ENCODE results near the gene PES1.
A peak's percentile ranks its signal among the peaks of the same experiment; 100 is the strongest.

The PES1 gene

GRCh38 chr22:30607300-30607930, 15.7 kb upstream of the PES1 start:
- Histone ChIP-seq H3K4me1 (ENCODE audit: control insufficient read depth in 1 of 2, insufficient read depth in 2 of 2, low read length in 2 of 2) (peaks cover 13 to 19% of the 10 kb centered on the region in 2 donors), H3K27me3 (ENCODE audit: low read depth, low read length) (no peaks in the 10 kb centered on the region), H3K4me3 (ENCODE audit: low read depth in 1 of 2, low read length in 2 of 2) (peak overlapping the region; percentile 72 to 90), H3K36me3 (ENCODE audit: control insufficient read depth in 1 of 2, insufficient read depth in 2 of 2, low read length in 2 of 2) (peaks cover 0 to 10% of the 10 kb centered on the region in 2 donors), H3K27ac (ENCODE audit: low read length) (peak overlapping the region; percentile 35), H3K9me3 (ENCODE audit: control insufficient read depth in 1 of 2, low read length in 2 of 2) (no peaks in the 10 kb centered on the region)

- Histone ChIP-seq H3K36me3 (ENCODE audit: control insufficient read depth in 1 of 2, insufficient read depth in 2 of 2, low read length in 2 of 2) (peaks cover 0 to 10% of the 10 kb centered on the region in 2 donors), H3K9me3 (ENCODE audit: control insufficient read depth in 1 of 2, low read length in 2 of 2) (no peaks in the 10 kb centered on the region), H3K4me1 (ENCODE audit: control insufficient read depth in 1 of 2, insufficient read depth in 2 of 2, low read length in 2 of 2) (peaks cover 13 to 19% of the 10 kb centered on the region in 2 donors), H3K27ac (ENCODE audit: low read length) (peak within 1 kb of the TSS; percentile 35), H3K27me3 (ENCODE audit: low read depth, low read length) (no peaks in the 10 kb centered on the region), H3K4me3 (ENCODE audit: low read depth in 1 of 2, low read length in 2 of 2) (peak within 1 kb of the TSS; percentile 72 to 90)
These were observed 15.0 kb upstream of the PES1 start, which contains the start of gene TCN2 for GRCh38 chr22:30606455-30607299. Gene TCN2, plus strand, starts transcription at chr22:30607174. Its CDS starts 158 bp downstream, at chr22:30607332.

GRCh38 chr22:30605449-30606110, 13.9 kb upstream of the PES1 start:
- H3K27me3 ChIP-seq (ENCODE audit: low read depth, low read length) = no peaks in the 10 kb centered on the region
- no peak overlapping the region for H3K27ac ChIP-seq (ENCODE audit: low read length)
- H3K36me3 ChIP-seq (ENCODE audit: control insufficient read depth in 1 of 2, insufficient read depth in 2 of 2, low read length in 2 of 2) = no peaks in the 10 kb centered on the region
- peak overlapping the region; percentile 4 to 18 for H3K4me3 ChIP-seq (ENCODE audit: low read depth in 1 of 2, low read length in 2 of 2)
- H3K4me1 ChIP-seq (ENCODE audit: control insufficient read depth in 1 of 2, insufficient read depth in 2 of 2, low read length in 2 of 2) = peaks cover 13 to 19% of the 10 kb centered on the region in 2 donors
- no peaks in the 10 kb centered on the region for H3K9me3 ChIP-seq (ENCODE audit: control insufficient read depth in 1 of 2, low read length in 2 of 2)

GRCh38 chr22:30604723-30605122, 13.0 kb upstream of the PES1 start:
- H3K4me1 ChIP-seq (ENCODE audit: control insufficient read depth in 1 of 2, insufficient read depth in 2 of 2, low read length in 2 of 2) = peaks cover 13 to 19% of the 10 kb centered on the region in 2 donors
- H3K4me3 ChIP-seq (ENCODE audit: low read depth in 1 of 2, low read length in 2 of 2) = no peak overlapping the region
- H3K36me3 ChIP-seq (ENCODE audit: control insufficient read depth in 1 of 2, insufficient read depth in 2 of 2, low read length in 2 of 2) = no peaks in the 10 kb centered on the region
- H3K9me3 ChIP-seq (ENCODE audit: control insufficient read depth in 1 of 2, low read length in 2 of 2) = no peaks in the 10 kb centered on the region
- H3K27me3 ChIP-seq (ENCODE audit: low read depth, low read length) = no peaks in the 10 kb centered on the region
- no peak overlapping the region for H3K27ac ChIP-seq (ENCODE audit: low read length)

- no peak overlapping the region for H3K4me3 ChIP-seq (ENCODE audit: low read depth in 1 of 2, low read length in 2 of 2)
- peaks cover 8 to 19% of the 10 kb centered on the region in 2 donors for H3K4me1 ChIP-seq (ENCODE audit: control insufficient read depth in 1 of 2, insufficient read depth in 2 of 2, low read length in 2 of 2)
- no peak overlapping the region for H3K27ac ChIP-seq (ENCODE audit: low read length)
- no peaks in the 10 kb centered on the region for H3K36me3 ChIP-seq (ENCODE audit: control insufficient read depth in 1 of 2, insufficient read depth in 2 of 2, low read length in 2 of 2)
- H3K9me3 ChIP-seq (ENCODE audit: control insufficient read depth in 1 of 2, low read length in 2 of 2) = no peaks in the 10 kb centered on the region
- no peaks in the 10 kb centered on the region for H3K27me3 ChIP-seq (ENCODE audit: low read depth, low read length)
These were observed 12.1 kb upstream of the PES1 start for GRCh38 chr22:30603801-30604200.

- Histone ChIP-seq H3K4me3 (ENCODE audit: low read depth in 1 of 2, low read length in 2 of 2) (no peak overlapping the region), H3K27ac (ENCODE audit: low read length) (no peak overlapping the region), H3K36me3 (ENCODE audit: control insufficient read depth in 1 of 2, insufficient read depth in 2 of 2, low read length in 2 of 2) (no peaks in the 10 kb centered on the region), H3K27me3 (ENCODE audit: low read depth, low read length) (no peaks in the 10 kb centered on the region), H3K4me1 (ENCODE audit: control insufficient read depth in 1 of 2, insufficient read depth in 2 of 2, low read length in 2 of 2) (peaks cover 5 to 8% of the 10 kb centered on the region in 2 donors), H3K9me3 (ENCODE audit: control insufficient read depth in 1 of 2, low read length in 2 of 2) (no peaks in the 10 kb centered on the region)
These were observed 10.3 kb upstream of the PES1 start for GRCh38 chr22:30602049-30602448.

- H3K4me3 ChIP-seq (ENCODE audit: low read depth in 1 of 2, low read length in 2 of 2) = no peak overlapping the region
- no peak overlapping the region for H3K27ac ChIP-seq (ENCODE audit: low read length)
- H3K27me3 ChIP-seq (ENCODE audit: low read depth, low read length) = no peaks in the 10 kb centered on the region
- H3K9me3 ChIP-seq (ENCODE audit: control insufficient read depth in 1 of 2, low read length in 2 of 2) = no peaks in the 10 kb centered on the region
- peaks cover 5 to 7% of the 10 kb centered on the region in 2 donors for H3K4me1 ChIP-seq (ENCODE audit: control insufficient read depth in 1 of 2, insufficient read depth in 2 of 2, low read length in 2 of 2)
- no peaks in the 10 kb centered on the region for H3K36me3 ChIP-seq (ENCODE audit: control insufficient read depth in 1 of 2, insufficient read depth in 2 of 2, low read length in 2 of 2)
These were observed 9.8 kb upstream of the PES1 start for GRCh38 chr22:30601464-30601863.

- Histone ChIP-seq H3K9me3 (ENCODE audit: control insufficient read depth in 1 of 2, low read length in 2 of 2) (no peaks in the 10 kb centered on the region), H3K4me1 (ENCODE audit: control insufficient read depth in 1 of 2, insufficient read depth in 2 of 2, low read length in 2 of 2) (peaks cover 4 to 6% of the 10 kb centered on the region in 2 donors), H3K27ac (ENCODE audit: low read length) (no peak overlapping the region), H3K27me3 (ENCODE audit: low read depth, low read length) (no peaks in the 10 kb centered on the region), H3K4me3 (ENCODE audit: low read depth in 1 of 2, low read length in 2 of 2) (no peak overlapping the region), H3K36me3 (ENCODE audit: control insufficient read depth in 1 of 2, insufficient read depth in 2 of 2, low read length in 2 of 2) (no peaks in the 10 kb centered on the region)
These were observed 9.2 kb upstream of the PES1 start for GRCh38 chr22:30600921-30601320.

- H3K27me3 ChIP-seq (ENCODE audit: low read depth, low read length) = no peaks in the 10 kb centered on the region
- no peak overlapping the region for H3K4me3 ChIP-seq (ENCODE audit: low read depth in 1 of 2, low read length in 2 of 2)
- H3K36me3 ChIP-seq (ENCODE audit: control insufficient read depth in 1 of 2, insufficient read depth in 2 of 2, low read length in 2 of 2) = no peaks in the 10 kb centered on the region
- H3K4me1 ChIP-seq (ENCODE audit: control insufficient read depth in 1 of 2, insufficient read depth in 2 of 2, low read length in 2 of 2) = no peaks in the 10 kb centered on the region
- H3K27ac ChIP-seq (ENCODE audit: low read length) = no peak overlapping the region
- H3K9me3 ChIP-seq (ENCODE audit: control insufficient read depth in 1 of 2, low read length in 2 of 2) = no peaks in the 10 kb centered on the region
These were observed 7.3 kb upstream of the PES1 start for GRCh38 chr22:30598986-30599385.

- no peaks in the 10 kb centered on the region for H3K36me3 ChIP-seq (ENCODE audit: control insufficient read depth in 1 of 2, insufficient read depth in 2 of 2, low read length in 2 of 2)
- H3K4me1 ChIP-seq (ENCODE audit: control insufficient read depth in 1 of 2, insufficient read depth in 2 of 2, low read length in 2 of 2) = no peaks in the 10 kb centered on the region
- H3K27ac ChIP-seq (ENCODE audit: low read length) = no peak overlapping the region
- no peaks in the 10 kb centered on the region for H3K9me3 ChIP-seq (ENCODE audit: control insufficient read depth in 1 of 2, low read length in 2 of 2)
- H3K4me3 ChIP-seq (ENCODE audit: low read depth in 1 of 2, low read length in 2 of 2) = no peak overlapping the region
- no peaks in the 10 kb centered on the region for H3K27me3 ChIP-seq (ENCODE audit: low read depth, low read length)
These were observed 5.2 kb upstream of the PES1 start for GRCh38 chr22:30596886-30597285.

GRCh38 chr22:30596199-30596598, 4.5 kb upstream of the PES1 start:
- no peaks in the 10 kb centered on the region for H3K9me3 ChIP-seq (ENCODE audit: control insufficient read depth in 1 of 2, low read length in 2 of 2)
- no peak overlapping the region for H3K4me3 ChIP-seq (ENCODE audit: low read depth in 1 of 2, low read length in 2 of 2)
- H3K4me1 ChIP-seq (ENCODE audit: control insufficient read depth in 1 of 2, insufficient read depth in 2 of 2, low read length in 2 of 2) = peaks cover 0 to under 1% of the 10 kb centered on the region in 2 donors
- H3K36me3 ChIP-seq (ENCODE audit: control insufficient read depth in 1 of 2, insufficient read depth in 2 of 2, low read length in 2 of 2) = no peaks in the 10 kb centered on the region
- H3K27me3 ChIP-seq (ENCODE audit: low read depth, low read length) = no peaks in the 10 kb centered on the region
- H3K27ac ChIP-seq (ENCODE audit: low read length) = no peak overlapping the region

Measured in muscle layer of duodenum (tissue), 2 donors.